A549 (cell line): ENCODE data around the gene SPDYE4. TPM values are rescaled to one million over a fixed set of nuclear protein-coding genes. Genes with fewer than 3 reads are reported as not detected.

Experiments
- ATAC-seq, 2 experiments: fragments of 200-7000 bp in 1 of 2; fragments of >200 bp in 1 of 2; cut with Nextera tagmentation in 1 of 2; cut with Tn5 transposase in 1 of 2; 3 replicates each; pipeline versions ENCODE4 v1.8.0 to v1.9.1; 2018 to 2020; ENCODE audit warnings: mild to moderate bottlenecking in 1 of 2, moderate library complexity in 1 of 2
- CTCF ChIA-PET: fragments of 300-600 bp; sonication (Branson Sonifier 250); formaldehyde crosslinking; extraction: SDS; loops from one replicate; lab custom pipeline; 2021; ENCODE audit warnings: antibody characterized with exemption, inconsistent platforms; lab: Yijun Ruan, JAX
- POLR2A ChIA-PET: fragments of 350-600 bp; formaldehyde crosslinking; extraction: SDS; loops from one replicate; lab custom pipeline; 2021; ENCODE audit warnings: antibody characterized with exemption, inconsistent platforms; lab: Yijun Ruan, JAX
- DNase-seq, 2 experiments: peaks; one replicate each; pipeline versions ENCODE4 v3.0.0 to v3.0.0-alpha.2; 2011 to 2016; ENCODE audit warnings: low read depth in 1 of 2, low spot score in 1 of 2
- FAIRE-seq: peaks from 2 replicates; lab custom pipeline; 2011; peaks lifted over from hg19 to GRCh38; lab: Jason Lieb, UNC
- H3K27ac ChIP-seq, 2 experiments: fragments of >200 bp; sonication (Bioruptor Twin); formaldehyde crosslinking; 3 replicates each; pipeline ENCODE4 v1.5.1; 2016 to 2017
- H3K4me1 ChIP-seq: fragments of >200 bp; sonication (Bioruptor Twin); formaldehyde crosslinking; 3 replicates; pipeline ENCODE4 v1.6.1; 2016
- H3K4me2 ChIP-seq: fragments of >200 bp; sonication (Bioruptor Twin); formaldehyde crosslinking; 3 replicates; pipeline ENCODE4 v1.6.1; 2016
- H3K4me3 ChIP-seq: fragments of >200 bp; sonication (Bioruptor Twin); formaldehyde crosslinking; 3 replicates; pipeline ENCODE4 v1.5.1; 2016
- H3K9me3 ChIP-seq: fragments of >200 bp; sonication (Bioruptor Twin); formaldehyde crosslinking; 3 replicates; pipeline ENCODE4 v1.6.1; 2016
- CBX8 ChIP-seq: fragments of 200-600 bp; sonication (generic); IDR thresholded peaks from 2 replicates; pipeline ENCODE4 v1.6.1; 2016
- CHD4 ChIP-seq: fragments of 200-600 bp; sonication (generic); IDR thresholded peaks from 2 replicates; pipeline ENCODE4 v1.6.1; 2016; ENCODE audit warnings: antibody characterized with exemption, mild to moderate bottlenecking, borderline replicate concordance
- EHMT2 ChIP-seq: fragments of 200-600 bp; sonication (generic); IDR thresholded peaks from 2 replicates; pipeline ENCODE4 v1.6.1; 2016; ENCODE audit warnings: antibody characterized with exemption, low read depth, mild to moderate bottlenecking, moderate library complexity
- ELK1 ChIP-seq: fragments of 150-350 bp; IDR thresholded peaks from 2 replicates; pipeline ENCODE4 v1.6.1; 2014; ENCODE audit warnings: low read depth, mild to moderate bottlenecking, low read length
- FOSL2 ChIP-seq, 2 experiments: fragments of 450-650 bp in 1 of 2; fragments of >200 bp in 1 of 2; sonication (Bioruptor Twin) in 1 of 2; formaldehyde crosslinking; IDR thresholded peaks; 2 replicates each; pipeline versions ENCODE4 v1.5.0 to v1.6.1; 2016 to 2020; ENCODE audit warnings: mild to moderate bottlenecking in 1 of 2, moderate library complexity in 1 of 2
- GATA3 ChIP-seq: IDR thresholded peaks from 2 replicates; pipeline ENCODE4 v1.6.1; 2012; ENCODE audit warnings: borderline replicate concordance
- JUN ChIP-seq, 2 experiments: fragments of >200 bp; sonication (Bioruptor Twin); formaldehyde crosslinking; IDR thresholded peaks; 2 replicates in 1 of 2; 3 replicates in 1 of 2; pipeline ENCODE4 v1.6.1; 2016 to 2017
- MAFK ChIP-seq: fragments of 450-650 bp; IDR thresholded peaks from 2 replicates; pipeline ENCODE4 v1.6.1; 2014; ENCODE audit not compliant: partially characterized antibody
- NFE2L2 ChIP-seq: fragments of 150-350 bp; conservative IDR thresholded peaks from 2 replicates; pipeline ENCODE4 v1.6.1; 2014; ENCODE audit warnings: low read length
- NPAS2 ChIP-seq: fragments of 250-450 bp; sonication (Bioruptor Pico); IDR thresholded peaks from 2 replicates; pipeline ENCODE4 v1.8.0; 2022; ENCODE audit warnings: mild to moderate bottlenecking, moderate library complexity, borderline replicate concordance
- RAD21 ChIP-seq, 2 experiments: fragments of >200 bp in 1 of 2; sonication (Bioruptor Twin) in 1 of 2; formaldehyde crosslinking in 1 of 2; IDR thresholded peaks in 1 of 2; conservative IDR thresholded peaks in 1 of 2; 2 replicates in 1 of 2; 3 replicates in 1 of 2; pipeline ENCODE4 v1.6.1; 2012 to 2018; ENCODE audit warnings: inconsistent platforms in 1 of 2
- RCOR1 ChIP-seq: fragments of 150-350 bp; IDR thresholded peaks from 2 replicates; pipeline ENCODE4 v1.6.1; 2014; ENCODE audit warnings: antibody characterized with exemption, low read length, low read depth
- ZC3H11A ChIP-seq: fragments of 450-650 bp; IDR thresholded peaks from 2 replicates; pipeline ENCODE4 v1.6.1; 2014; ENCODE audit warnings: antibody characterized with exemption, mild to moderate bottlenecking
- ZNF302 ChIP-seq: fragments of 250-450 bp; sonication (Bioruptor Pico); IDR thresholded peaks from 2 replicates; pipeline ENCODE4 v1.9.0; 2021; ENCODE audit warnings: inconsistent platforms, mild to moderate bottlenecking, moderate library complexity
- WGBS: methylation state at CpG from one replicate; pipeline ENCODE4 v1.1.6; 2017; ENCODE audit errors: missing lambda C conversion rate; 5-methylcytosine and 5-hydroxymethylcytosine counted together
- polyA plus RNA-seq, 4 experiments: library from polyadenylated mRNA; depleted of rRNA in 3 of 4; stranded (reverse); fragments of >200 nt; fragmentation: RNase III in 1 of 4; extraction: RNeasy Plus Mini Kit Qiagen cat#74134 plus additional on column Dnase treatment in 1 of 4; gene quantifications; 2 replicates in 3 of 4; 3 replicates in 1 of 4; pipeline ENCODE4 v1.2.3, GENCODE V29; 2011 to 2017
- TF ChIP-seq, protein P1 (sequence below): IDR thresholded peaks from 2 replicates; pipeline ENCODE4 v1.6.1; 2012; ENCODE audit warnings: low read depth, borderline replicate concordance
- TF ChIP-seq, protein P2 (sequence below): fragments of >200 bp; sonication (Bioruptor Twin); formaldehyde crosslinking; IDR thresholded peaks from 3 replicates; pipeline ENCODE4 v1.5.1; 2016
- TF ChIP-seq, protein P3 (sequence below): fragments of 200-600 bp; sonication (generic); IDR thresholded peaks from 2 replicates; pipeline ENCODE4 v1.6.1; 2016; ENCODE audit warnings: antibody characterized with exemption, mild to moderate bottlenecking, moderate library complexity
- TF ChIP-seq, protein P4 (sequence below): fragments of 450-650 bp; IDR thresholded peaks from 2 replicates; pipeline ENCODE4 v1.6.1; 2014; ENCODE audit warnings: antibody characterized with exemption

SPDYE4 gene
- polyA plus RNA-seq, 2 of the 4 experiments (the other 2 are of a cell fraction) = not detected

- CTCF ChIA-PET = interaction anchor here (1.4 to 1.8 kb wide), 2 partner anchors 10 to 326 kb away, joined by 3 to 5 read pairs; no protein-coding TSS in a partner anchor
- DNase-seq = no peak
- no peak for FAIRE-seq
- no peak overlapping the region for H3K4me3 ChIP-seq
- no peak overlapping the region for H3K4me2 ChIP-seq
- 10% methylated on average over 6 of the region's 6 CpGs for WGBS
- no peaks in the 10 kb centered on the region for H3K4me1 ChIP-seq
- ATAC-seq = no peak
- no peaks in the 10 kb centered on the region for H3K9me3 ChIP-seq
- TF ChIP-seq NFE2L2 (no peak), ZNF302 (CRISPR knock-in tag) (no peak), MAFK (no peak), RCOR1 (no peak), JUN (IDR thresholded peaks at IDR 0.05) (no peak), EHMT2 (no peak), CBX8 (no peak), ZC3H11A (no peak), CHD4 (no peak), FOSL2 (IDR thresholded peaks at IDR 0.05) (no peak), FOSL2 (CRISPR knock-in tag; IDR thresholded peaks at IDR 0.05) (no peak), GATA3 (no peak)
- TF ChIP-seq, protein P1, sequence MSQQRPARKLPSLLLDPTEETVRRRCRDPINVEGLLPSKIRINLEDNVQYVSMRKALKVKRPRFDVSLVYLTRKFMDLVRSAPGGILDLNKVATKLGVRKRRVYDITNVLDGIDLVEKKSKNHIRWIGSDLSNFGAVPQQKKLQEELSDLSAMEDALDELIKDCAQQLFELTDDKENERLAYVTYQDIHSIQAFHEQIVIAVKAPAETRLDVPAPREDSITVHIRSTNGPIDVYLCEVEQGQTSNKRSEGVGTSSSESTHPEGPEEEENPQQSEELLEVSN = no peak
- TF ChIP-seq, protein P2, sequence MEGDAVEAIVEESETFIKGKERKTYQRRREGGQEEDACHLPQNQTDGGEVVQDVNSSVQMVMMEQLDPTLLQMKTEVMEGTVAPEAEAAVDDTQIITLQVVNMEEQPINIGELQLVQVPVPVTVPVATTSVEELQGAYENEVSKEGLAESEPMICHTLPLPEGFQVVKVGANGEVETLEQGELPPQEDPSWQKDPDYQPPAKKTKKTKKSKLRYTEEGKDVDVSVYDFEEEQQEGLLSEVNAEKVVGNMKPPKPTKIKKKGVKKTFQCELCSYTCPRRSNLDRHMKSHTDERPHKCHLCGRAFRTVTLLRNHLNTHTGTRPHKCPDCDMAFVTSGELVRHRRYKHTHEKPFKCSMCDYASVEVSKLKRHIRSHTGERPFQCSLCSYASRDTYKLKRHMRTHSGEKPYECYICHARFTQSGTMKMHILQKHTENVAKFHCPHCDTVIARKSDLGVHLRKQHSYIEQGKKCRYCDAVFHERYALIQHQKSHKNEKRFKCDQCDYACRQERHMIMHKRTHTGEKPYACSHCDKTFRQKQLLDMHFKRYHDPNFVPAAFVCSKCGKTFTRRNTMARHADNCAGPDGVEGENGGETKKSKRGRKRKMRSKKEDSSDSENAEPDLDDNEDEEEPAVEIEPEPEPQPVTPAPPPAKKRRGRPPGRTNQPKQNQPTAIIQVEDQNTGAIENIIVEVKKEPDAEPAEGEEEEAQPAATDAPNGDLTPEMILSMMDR = no peak
- TF ChIP-seq, protein P3, sequence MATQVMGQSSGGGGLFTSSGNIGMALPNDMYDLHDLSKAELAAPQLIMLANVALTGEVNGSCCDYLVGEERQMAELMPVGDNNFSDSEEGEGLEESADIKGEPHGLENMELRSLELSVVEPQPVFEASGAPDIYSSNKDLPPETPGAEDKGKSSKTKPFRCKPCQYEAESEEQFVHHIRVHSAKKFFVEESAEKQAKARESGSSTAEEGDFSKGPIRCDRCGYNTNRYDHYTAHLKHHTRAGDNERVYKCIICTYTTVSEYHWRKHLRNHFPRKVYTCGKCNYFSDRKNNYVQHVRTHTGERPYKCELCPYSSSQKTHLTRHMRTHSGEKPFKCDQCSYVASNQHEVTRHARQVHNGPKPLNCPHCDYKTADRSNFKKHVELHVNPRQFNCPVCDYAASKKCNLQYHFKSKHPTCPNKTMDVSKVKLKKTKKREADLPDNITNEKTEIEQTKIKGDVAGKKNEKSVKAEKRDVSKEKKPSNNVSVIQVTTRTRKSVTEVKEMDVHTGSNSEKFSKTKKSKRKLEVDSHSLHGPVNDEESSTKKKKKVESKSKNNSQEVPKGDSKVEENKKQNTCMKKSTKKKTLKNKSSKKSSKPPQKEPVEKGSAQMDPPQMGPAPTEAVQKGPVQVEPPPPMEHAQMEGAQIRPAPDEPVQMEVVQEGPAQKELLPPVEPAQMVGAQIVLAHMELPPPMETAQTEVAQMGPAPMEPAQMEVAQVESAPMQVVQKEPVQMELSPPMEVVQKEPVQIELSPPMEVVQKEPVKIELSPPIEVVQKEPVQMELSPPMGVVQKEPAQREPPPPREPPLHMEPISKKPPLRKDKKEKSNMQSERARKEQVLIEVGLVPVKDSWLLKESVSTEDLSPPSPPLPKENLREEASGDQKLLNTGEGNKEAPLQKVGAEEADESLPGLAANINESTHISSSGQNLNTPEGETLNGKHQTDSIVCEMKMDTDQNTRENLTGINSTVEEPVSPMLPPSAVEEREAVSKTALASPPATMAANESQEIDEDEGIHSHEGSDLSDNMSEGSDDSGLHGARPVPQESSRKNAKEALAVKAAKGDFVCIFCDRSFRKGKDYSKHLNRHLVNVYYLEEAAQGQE = no peak
- POLR2A ChIA-PET = interaction anchor here (0.9 kb wide), 1 partner anchor 10 kb away, joined by 3 read pairs; no protein-coding TSS in a partner anchor
- H3K27ac ChIP-seq = no peak overlapping the region
Measured at GRCh38 chr17:8736362-8736761, 22.0 kb downstream of the SPDYE4 start.

DNA sequence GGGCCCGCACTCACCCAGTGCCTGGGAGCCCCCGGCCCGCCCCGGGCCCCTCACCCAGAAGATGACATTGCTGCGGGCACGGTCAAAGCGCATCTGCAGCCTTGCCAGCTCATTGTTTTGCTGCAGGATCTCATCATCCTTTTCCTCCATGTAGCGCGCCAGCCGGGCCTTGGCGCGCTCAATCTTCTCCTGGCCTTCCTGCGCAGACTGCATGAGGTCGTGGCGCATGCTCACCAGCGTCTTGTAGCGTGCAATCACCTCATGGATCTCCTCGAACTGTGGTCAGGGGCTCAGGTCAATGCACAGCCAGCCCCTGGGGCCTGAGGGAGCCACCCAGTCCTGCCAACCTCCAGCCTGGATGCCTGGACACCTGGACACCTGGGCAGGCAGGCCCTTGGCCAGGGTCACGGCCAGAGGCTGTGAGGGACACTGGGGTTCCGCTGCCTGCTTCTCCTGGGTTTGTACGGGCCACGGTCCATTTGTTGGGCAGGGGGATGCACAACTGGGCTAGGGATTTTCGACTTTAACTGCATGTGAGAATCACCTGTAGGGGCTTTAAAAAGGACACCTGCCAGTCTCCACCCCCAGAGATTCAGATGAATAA, 22.9 kb downstream of the SPDYE4 start:
- no peak for TF ChIP-seq ELK1
- TF ChIP-seq RAD21 (conservative IDR thresholded peaks at IDR 0.05 in 1 of 2, IDR thresholded peaks at IDR 0.05 in 1 of 2) = no peak
- TF ChIP-seq, protein P4, sequence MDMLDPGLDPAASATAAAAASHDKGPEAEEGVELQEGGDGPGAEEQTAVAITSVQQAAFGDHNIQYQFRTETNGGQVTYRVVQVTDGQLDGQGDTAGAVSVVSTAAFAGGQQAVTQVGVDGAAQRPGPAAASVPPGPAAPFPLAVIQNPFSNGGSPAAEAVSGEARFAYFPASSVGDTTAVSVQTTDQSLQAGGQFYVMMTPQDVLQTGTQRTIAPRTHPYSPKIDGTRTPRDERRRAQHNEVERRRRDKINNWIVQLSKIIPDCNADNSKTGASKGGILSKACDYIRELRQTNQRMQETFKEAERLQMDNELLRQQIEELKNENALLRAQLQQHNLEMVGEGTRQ = no peak
- TF ChIP-seq ZNF302 (CRISPR knock-in tag) = no peak
- no peak for TF ChIP-seq JUN (IDR thresholded peaks at IDR 0.05)
- no peak for TF ChIP-seq NPAS2 (CRISPR knock-in tag)
- Histone ChIP-seq H3K4me1 (no peaks in the 10 kb centered on the region), H3K4me2 (no peak overlapping the region), H3K4me3 (no peak overlapping the region), H3K27ac (no peak overlapping the region), H3K9me3 (no peaks in the 10 kb centered on the region)
- FAIRE-seq = no peak
- CTCF ChIA-PET = interaction anchor here (1.4 to 2.7 kb wide), 2 partner anchors 11 to 325 kb away, joined by 3 to 12 read pairs; no protein-coding TSS in a partner anchor
- no peak for DNase-seq
- 62% methylated on average over 21 of the region's 23 CpGs for WGBS
- ATAC-seq = no peak
- POLR2A ChIA-PET = no interaction called here
